ENCODE results near the gene LETMD1. TPM values are rescaled to one million over a fixed set of nuclear protein-coding genes. Genes with fewer than 3 reads are reported as not detected.

LETMD1 gene
- total and polyA plus RNA-seq, 9 donors: 53.5 to 122 (median 69.2) TPM

GRCh38 chr12:51098611-51099010 is 50.5 kb downstream of the LETMD1 start:
- TF ChIP-seq POLR2A (IDR thresholded peaks at IDR 0.05) (no peak), CTCF (IDR thresholded peaks at IDR 0.05) (no peak), EP300 (IDR thresholded peaks at IDR 0.05) (no peak)
- intact Hi-C loops (cut with DNase I): loop anchor here in 1 of 4 donors (10.0 kb wide), 1 partner anchor 106 kb away; no protein-coding TSS in a partner anchor
- no peak for DNase-seq
- Histone ChIP-seq H3K36me3 (no peaks in the 10 kb centered on the region), H3K4me1 (ENCODE audit: insufficient read depth) (no peaks in the 10 kb centered on the region), H3K27ac (no peak overlapping the region), H3K4me3 (no peak overlapping the region), H3K9me3 (no peaks in the 10 kb centered on the region), H3K27me3 (no peaks in the 10 kb centered on the region)
- WGBS, 3 donors: 86 to 93% (median 92%) methylated on average over 1 of the region's 1 CpG

- TF ChIP-seq POLR2A (IDR thresholded peaks at IDR 0.05) (no peak), CTCF (IDR thresholded peaks at IDR 0.05) (no peak), EP300 (IDR thresholded peaks at IDR 0.05) (no peak)
- intact Hi-C loops (cut with DNase I): no loop called here
- DNase-seq: no peak
- Histone ChIP-seq H3K36me3 (no peaks in the 10 kb centered on the region), H3K9me3 (no peaks in the 10 kb centered on the region), H3K27ac (no peak overlapping the region), H3K4me3 (no peak overlapping the region), H3K4me1 (ENCODE audit: insufficient read depth) (no peaks in the 10 kb centered on the region), H3K27me3 (no peaks in the 10 kb centered on the region)
Observed at GRCh38 chr12:51103977-51104376, 55.9 kb downstream of the LETMD1 start.

- intact Hi-C loops (cut with DNase I): no loop called here
- TF ChIP-seq CTCF (IDR thresholded peaks at IDR 0.05) (no peak), POLR2A (IDR thresholded peaks at IDR 0.05) (no peak), EP300 (IDR thresholded peaks at IDR 0.05) (no peak)
- WGBS, 3 donors: 82 to 89% (median 89%) methylated on average over 4 of the region's 4 CpGs
- no peak overlapping the region for H3K4me3 ChIP-seq
- DNase-seq: no peak
- no peaks in the 10 kb centered on the region for H3K9me3 ChIP-seq
- no peaks in the 10 kb centered on the region for H3K4me1 ChIP-seq (ENCODE audit: insufficient read depth)
- no peaks in the 10 kb centered on the region for H3K27me3 ChIP-seq
- no peak overlapping the region for H3K27ac ChIP-seq
- H3K36me3 ChIP-seq: no peaks in the 10 kb centered on the region
Observed at GRCh38 chr12:51108136-51108535, 60.0 kb downstream of the LETMD1 start.

Small RNA genes within 50 kb of the gene (small RNA-seq; reads per million reads assigned to genes)
- not detected for gene RNU6-1273P
- not detected for gene RNU6-87P

Other genes starting within 250 kb of the LETMD1 start
- not detected for gene TMPRSS12, start 205.4 kb upstream of the LETMD1 start, total RNA-seq
- gene TMPRSS12, start 205.4 kb upstream of the LETMD1 start, polyA plus RNA-seq: not detected
- gene HIGD1C, start 95.8 kb upstream of the LETMD1 start, total RNA-seq: not detected
- gene HIGD1C, start 95.8 kb upstream of the LETMD1 start, polyA plus RNA-seq: not detected
- gene SLC11A2, start 21.9 kb upstream of the LETMD1 start, total RNA-seq: 10 to 100 TPM; 32.3 to 48.8 (median 41.1) TPM
- 10 to 100 TPM; 13.6 to 24.2 TPM for gene SLC11A2, start 21.9 kb upstream of the LETMD1 start, polyA plus RNA-seq
- gene CSRNP2, start 35.3 kb downstream of the LETMD1 start, total RNA-seq: 10 to 100 TPM; 18.3 to 32.2 (median 28.7) TPM
- gene CSRNP2, start 35.3 kb downstream of the LETMD1 start, polyA plus RNA-seq: 10 to 100 TPM; 16.1 to 22.7 TPM
- 10 to 100 TPM; 10.5 to 32.0 (median 22.7) TPM for gene TFCP2, start 124.8 kb downstream of the LETMD1 start, total RNA-seq
- gene TFCP2, start 124.8 kb downstream of the LETMD1 start, polyA plus RNA-seq: 10 to 100 TPM; 14.9 to 27.7 TPM
- 10 to 100 TPM; 15.3 to 48.8 (median 30.2) TPM for gene POU6F1, start 169.7 kb downstream of the LETMD1 start, total RNA-seq
- 10 to 100 TPM; 11.8 to 17.5 TPM for gene POU6F1, start 169.7 kb downstream of the LETMD1 start, polyA plus RNA-seq
- gene DAZAP2, start 190.5 kb downstream of the LETMD1 start, total RNA-seq: 100 to 1,000 TPM; 123 to 254 (median 140) TPM
- gene DAZAP2, start 190.5 kb downstream of the LETMD1 start, polyA plus RNA-seq: 100 to 1,000 TPM; 277 to 323 TPM
- gene SMAGP, start 222.1 kb downstream of the LETMD1 start, total RNA-seq: 10 to 100 TPM in 3 of 7 donors, 1 to 10 TPM in 4; 5.2 to 17.6 (median 9.4) TPM
- 10 to 100 TPM in 1 of 2 donors, 1 to 10 TPM in 1; 7.2 to 36.5 TPM for gene SMAGP, start 222.1 kb downstream of the LETMD1 start, polyA plus RNA-seq

All from ovary (tissue), 9 donors.